Measurements from ENCODE around the gene ZNF746.
"Not testable (repeated sequence)": the region's sequence is repeated elsewhere in the genome, so short reads cannot be mapped to it uniquely, and the experiment has no call there.

Gene ZNF746

DNA sequence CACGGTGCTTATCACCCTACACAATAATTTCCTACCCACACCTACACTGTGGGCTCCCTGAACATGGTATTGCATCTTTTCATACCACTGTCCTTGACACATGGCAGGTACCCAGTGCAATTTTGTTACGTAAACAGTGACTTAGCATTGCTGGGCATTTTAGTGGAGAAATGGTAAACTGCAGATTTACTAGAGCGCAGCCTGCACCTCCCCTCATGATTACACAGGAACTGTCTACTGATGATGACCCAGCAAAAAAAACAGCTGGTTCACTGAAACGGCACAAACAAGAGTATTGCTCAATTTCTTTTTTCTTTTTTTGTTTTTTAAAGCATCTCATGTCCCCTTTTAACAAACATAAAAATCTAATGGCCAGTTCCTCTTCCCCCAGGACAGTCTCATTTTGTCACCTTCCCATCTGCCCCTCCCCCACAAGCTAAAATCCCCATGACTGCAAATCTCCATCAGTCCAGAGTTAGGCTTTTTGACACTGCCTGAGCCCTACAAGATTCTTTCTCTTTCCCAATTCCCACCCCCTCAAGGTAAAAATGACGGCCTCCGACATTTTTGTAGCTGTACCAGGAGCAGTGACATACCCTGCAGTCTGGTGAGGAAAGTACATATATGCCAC lies 2.8 kb downstream of the ZNF746 start:
- Histone ChIP-seq H3K4me1 (ENCODE audit: control insufficient read depth, insufficient read depth, low read length) (0 out of 2 replicates have a peak, but pooled peaks cover 3% of the 10 kb centered on the region), H3K36me3 (ENCODE audit: control insufficient read depth in 2 of 2, insufficient read depth in 1 of 2, low read length in 2 of 2) (peaks cover 7 to 60% of the 10 kb centered on the region in 2 experiments; a peak in 2 of 3 replicates), H3K9me3 (ENCODE audit: control insufficient read depth, insufficient read depth, low read depth, low read length) (no peaks in the 10 kb centered on the region), H3K27ac (ENCODE audit: extremely low read depth, low read depth, low read length) (no peak overlapping the region), H3K4me3 (ENCODE audit: low read depth, low read length) (no peak overlapping the region)
- ChIA-PET CTCF (interaction anchor here (0.7 to 2.0 kb wide), 6 partner anchors 20 to 210 kb away, joined by 3 to 7 read pairs (median 5); partner anchors contain the start of gene ZNF777), POLR2A (no interaction called here)
- TF ChIP-seq ZNF521 (tag by site-specific recombination; IDR thresholded peaks at IDR 0.05) (no peak), ZBTB7A (tag by site-specific recombination; IDR thresholded peaks at IDR 0.05; ENCODE audit: low read depth) (no peak), ZIC2 (tag by site-specific recombination; IDR thresholded peaks at IDR 0.05) (no peak), ZNF16 (tag by site-specific recombination; IDR thresholded peaks at IDR 0.05; ENCODE audit: low read depth) (no peak), PBX3 (CRISPR knock-in tag; IDR thresholded peaks at IDR 0.05) (no peak)
- TF ChIP-seq, protein P1, sequence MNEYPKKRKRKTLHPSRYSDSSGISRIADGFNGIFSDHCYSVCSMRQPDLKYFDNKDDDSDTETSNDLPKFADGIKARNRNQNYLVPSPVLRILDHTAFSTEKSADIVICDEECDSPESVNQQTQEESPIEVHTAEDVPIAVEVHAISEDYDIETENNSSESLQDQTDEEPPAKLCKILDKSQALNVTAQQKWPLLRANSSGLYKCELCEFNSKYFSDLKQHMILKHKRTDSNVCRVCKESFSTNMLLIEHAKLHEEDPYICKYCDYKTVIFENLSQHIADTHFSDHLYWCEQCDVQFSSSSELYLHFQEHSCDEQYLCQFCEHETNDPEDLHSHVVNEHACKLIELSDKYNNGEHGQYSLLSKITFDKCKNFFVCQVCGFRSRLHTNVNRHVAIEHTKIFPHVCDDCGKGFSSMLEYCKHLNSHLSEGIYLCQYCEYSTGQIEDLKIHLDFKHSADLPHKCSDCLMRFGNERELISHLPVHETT (tag by site-specific recombination; IDR thresholded peaks at IDR 0.05): no peak

DNA sequence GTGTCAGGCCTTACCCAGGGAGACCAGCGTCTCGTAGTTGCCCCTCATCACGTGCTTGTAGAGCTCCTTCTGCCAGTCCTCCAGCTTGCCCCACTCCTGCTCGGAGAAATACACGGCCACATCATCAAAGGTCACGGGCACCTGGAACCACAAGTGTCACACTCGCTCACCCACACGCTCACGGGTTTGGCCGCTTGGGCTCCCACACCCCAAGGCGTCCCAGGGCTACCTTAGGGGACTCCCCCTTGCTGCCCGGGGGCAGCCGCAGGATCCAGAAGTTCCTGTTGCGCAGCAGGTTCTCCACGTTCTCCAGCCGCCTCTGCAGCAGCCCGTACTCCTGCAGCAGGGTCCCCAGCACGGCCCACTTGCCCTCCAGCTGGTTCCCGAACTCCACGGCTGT lies 3.6 kb downstream of the ZNF746 start:
- POLR2A ChIA-PET; H3K4me1 ChIP-seq (ENCODE audit: control insufficient read depth, insufficient read depth, low read length); CTCF ChIA-PET; H3K9me3 ChIP-seq (ENCODE audit: control insufficient read depth, insufficient read depth, low read depth, low read length); H3K27ac ChIP-seq (ENCODE audit: extremely low read depth, low read depth, low read length); H3K4me3 ChIP-seq (ENCODE audit: low read depth, low read length): not testable (repeated sequence)
- peaks cover 7 to 69% of the 10 kb centered on the region in 2 experiments; a peak in 2 of 3 replicates for H3K36me3 ChIP-seq (ENCODE audit: control insufficient read depth in 2 of 2, insufficient read depth in 1 of 2, low read length in 2 of 2)

DNA sequence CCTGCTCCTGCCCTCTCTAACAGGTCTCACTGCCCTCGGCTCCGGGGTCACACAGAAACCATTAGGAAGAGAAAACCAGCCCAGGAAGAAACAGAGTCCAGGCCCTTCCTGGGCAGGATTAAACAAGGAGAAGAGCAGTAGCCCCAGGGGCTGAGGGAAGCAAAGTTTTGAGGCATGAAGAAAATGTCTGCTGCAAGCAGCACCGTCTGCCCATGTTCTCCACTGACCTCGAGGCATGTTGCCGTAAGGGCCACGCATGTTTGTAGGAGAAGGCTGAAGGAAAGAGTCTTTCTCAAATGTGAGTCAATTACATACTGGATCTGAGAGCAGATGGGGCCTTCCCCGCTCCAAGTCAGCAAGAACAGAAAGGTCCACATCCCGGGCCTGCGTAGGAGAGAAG lies 4.2 kb downstream of the ZNF746 start:
- ChIA-PET POLR2A (no interaction called here), CTCF (no interaction called here)
- TF ChIP-seq ZNF394 (tag by site-specific recombination; IDR thresholded peaks at IDR 0.05; ENCODE audit: borderline replicate concordance) (no peak), PBX3 (CRISPR knock-in tag; IDR thresholded peaks at IDR 0.05) (no peak), KLF16 (tag by site-specific recombination; IDR thresholded peaks at IDR 0.05) (no peak)

DNA sequence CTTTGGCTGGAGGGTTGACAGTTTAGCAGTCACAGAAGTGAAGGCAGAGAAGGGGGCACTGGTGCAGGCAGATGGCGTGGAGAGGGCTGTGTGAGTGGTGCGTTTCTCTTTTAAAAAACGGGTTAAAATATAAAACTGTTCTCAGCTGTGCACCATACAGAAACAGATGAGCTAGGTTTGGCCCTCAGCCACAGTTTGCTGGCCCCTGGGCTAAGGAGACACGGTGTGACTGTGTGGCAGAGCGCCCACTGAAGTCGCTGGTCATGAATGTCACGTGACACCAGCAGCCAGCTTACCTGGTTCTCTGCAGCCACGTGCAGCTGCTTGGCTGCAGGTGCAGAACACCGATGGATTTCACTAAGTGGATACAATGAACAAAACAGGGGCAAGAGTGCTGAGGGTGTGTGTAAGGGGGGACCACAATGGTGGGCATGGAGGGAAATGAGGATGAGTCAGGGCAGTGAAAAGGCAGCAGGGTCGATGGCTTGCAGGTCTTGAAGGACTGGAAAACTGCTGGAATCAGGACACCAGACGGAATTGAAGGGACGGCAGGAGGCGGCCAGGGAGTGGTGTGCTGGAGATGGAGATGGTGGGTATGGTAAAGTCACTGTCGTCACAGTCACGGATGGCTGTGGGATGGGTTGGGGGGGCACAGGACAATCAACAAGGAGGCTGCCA lies 7.4 kb downstream of the ZNF746 start:
- Histone ChIP-seq H3K27ac (ENCODE audit: extremely low read depth, low read depth, low read length) (no peak overlapping the region), H3K9me3 (ENCODE audit: control insufficient read depth, insufficient read depth, low read depth, low read length) (no peaks in the 10 kb centered on the region), H3K36me3 (ENCODE audit: control insufficient read depth in 2 of 2, insufficient read depth in 1 of 2, low read length in 2 of 2) (peaks cover 14 to 99% of the 10 kb centered on the region in 2 experiments; a peak in 2 of 3 replicates), H3K4me3 (ENCODE audit: low read depth, low read length) (no peak overlapping the region), H3K4me1 (ENCODE audit: control insufficient read depth, insufficient read depth, low read length) (no peaks in the 10 kb centered on the region)
- POLR2A ChIA-PET: no interaction called here
- CTCF ChIA-PET: no interaction called here
- TF ChIP-seq ZFP41 (tag by site-specific recombination; IDR thresholded peaks at IDR 0.05; ENCODE audit: borderline replicate concordance): no peak
- TF ChIP-seq PBX3 (CRISPR knock-in tag; IDR thresholded peaks at IDR 0.05): no peak
- no peak for TF ChIP-seq ZNF707 (tag by site-specific recombination; IDR thresholded peaks at IDR 0.05)
- TF ChIP-seq ZNF645 (tag by site-specific recombination; IDR thresholded peaks at IDR 0.05): no peak
- TF ChIP-seq, protein P2, sequence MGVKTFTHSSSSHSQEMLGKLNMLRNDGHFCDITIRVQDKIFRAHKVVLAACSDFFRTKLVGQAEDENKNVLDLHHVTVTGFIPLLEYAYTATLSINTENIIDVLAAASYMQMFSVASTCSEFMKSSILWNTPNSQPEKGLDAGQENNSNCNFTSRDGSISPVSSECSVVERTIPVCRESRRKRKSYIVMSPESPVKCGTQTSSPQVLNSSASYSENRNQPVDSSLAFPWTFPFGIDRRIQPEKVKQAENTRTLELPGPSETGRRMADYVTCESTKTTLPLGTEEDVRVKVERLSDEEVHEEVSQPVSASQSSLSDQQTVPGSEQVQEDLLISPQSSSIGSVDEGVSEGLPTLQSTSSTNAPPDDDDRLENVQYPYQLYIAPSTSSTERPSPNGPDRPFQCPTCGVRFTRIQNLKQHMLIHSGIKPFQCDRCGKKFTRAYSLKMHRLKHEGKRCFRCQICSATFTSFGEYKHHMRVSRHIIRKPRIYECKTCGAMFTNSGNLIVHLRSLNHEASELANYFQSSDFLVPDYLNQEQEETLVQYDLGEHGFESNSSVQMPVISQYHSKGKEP (tag by site-specific recombination; IDR thresholded peaks at IDR 0.05): no peak
- TF ChIP-seq, protein P3, sequence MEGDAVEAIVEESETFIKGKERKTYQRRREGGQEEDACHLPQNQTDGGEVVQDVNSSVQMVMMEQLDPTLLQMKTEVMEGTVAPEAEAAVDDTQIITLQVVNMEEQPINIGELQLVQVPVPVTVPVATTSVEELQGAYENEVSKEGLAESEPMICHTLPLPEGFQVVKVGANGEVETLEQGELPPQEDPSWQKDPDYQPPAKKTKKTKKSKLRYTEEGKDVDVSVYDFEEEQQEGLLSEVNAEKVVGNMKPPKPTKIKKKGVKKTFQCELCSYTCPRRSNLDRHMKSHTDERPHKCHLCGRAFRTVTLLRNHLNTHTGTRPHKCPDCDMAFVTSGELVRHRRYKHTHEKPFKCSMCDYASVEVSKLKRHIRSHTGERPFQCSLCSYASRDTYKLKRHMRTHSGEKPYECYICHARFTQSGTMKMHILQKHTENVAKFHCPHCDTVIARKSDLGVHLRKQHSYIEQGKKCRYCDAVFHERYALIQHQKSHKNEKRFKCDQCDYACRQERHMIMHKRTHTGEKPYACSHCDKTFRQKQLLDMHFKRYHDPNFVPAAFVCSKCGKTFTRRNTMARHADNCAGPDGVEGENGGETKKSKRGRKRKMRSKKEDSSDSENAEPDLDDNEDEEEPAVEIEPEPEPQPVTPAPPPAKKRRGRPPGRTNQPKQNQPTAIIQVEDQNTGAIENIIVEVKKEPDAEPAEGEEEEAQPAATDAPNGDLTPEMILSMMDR (tag by site-specific recombination; IDR thresholded peaks at IDR 0.05): no peak

More for the DNA sequence above, 4.2 kb downstream of the ZNF746 start:
- 0 out of 2 replicates have a peak, but pooled peaks cover 3% of the 10 kb centered on the region for H3K4me1 ChIP-seq (ENCODE audit: control insufficient read depth, insufficient read depth, low read length)
- H3K36me3 ChIP-seq (ENCODE audit: control insufficient read depth in 2 of 2, insufficient read depth in 1 of 2, low read length in 2 of 2): peaks cover 7 to 75% of the 10 kb centered on the region in 2 experiments; a peak in 2 of 3 replicates
- no peak overlapping the region for H3K27ac ChIP-seq (ENCODE audit: extremely low read depth, low read depth, low read length)
- no peak overlapping the region for H3K4me3 ChIP-seq (ENCODE audit: low read depth, low read length)
- H3K9me3 ChIP-seq (ENCODE audit: control insufficient read depth, insufficient read depth, low read depth, low read length): no peaks in the 10 kb centered on the region
